Endothelial cell (in vitro differentiated cells): ENCODE results near the gene RFT1. TPM values are rescaled to one million over a fixed set of nuclear protein-coding genes. Genes with fewer than 3 reads are reported as not detected.

Source experiments
- DNase-seq: peaks from one replicate; pipeline ENCODE4 v3.0.0; 2021; ENCODE audit warnings: low spot score
- H3K27ac Mint-ChIP-seq: one replicate; pipeline ENCODE4 v1.8.0; 2021; ENCODE audit warnings: mixed read lengths, inconsistent platforms; ENCODE audit not compliant: unreplicated experiment
- H3K27me3 Mint-ChIP-seq: one replicate; pipeline ENCODE4 v1.8.0; 2021; ENCODE audit warnings: mild to moderate bottlenecking, moderate library complexity, mixed read lengths, inconsistent platforms; ENCODE audit not compliant: unreplicated experiment
- H3K36me3 Mint-ChIP-seq: one replicate; pipeline ENCODE4 v1.8.0; 2021; ENCODE audit warnings: mild to moderate bottlenecking, low read depth, mixed read lengths, inconsistent platforms; ENCODE audit not compliant: unreplicated experiment
- H3K4me1 Mint-ChIP-seq: one replicate; pipeline ENCODE4 v1.8.0; 2021; ENCODE audit warnings: mild to moderate bottlenecking, mixed read lengths, inconsistent platforms; ENCODE audit not compliant: unreplicated experiment
- H3K4me3 Mint-ChIP-seq: one replicate; pipeline ENCODE4 v1.8.0; 2021; ENCODE audit warnings: mild to moderate bottlenecking, mixed read lengths, inconsistent platforms; ENCODE audit not compliant: unreplicated experiment
- H3K9me3 Mint-ChIP-seq: one replicate; pipeline ENCODE4 v1.8.0; 2021; ENCODE audit warnings: mixed read lengths, inconsistent platforms; ENCODE audit not compliant: unreplicated experiment
- CTCF ChIP-seq: fragments of 200-600 bp; sonication (generic); IDR thresholded peaks from one replicate; pipeline ENCODE4 v1.5.0; 2021; ENCODE audit warnings: antibody characterized with exemption; ENCODE audit not compliant: unreplicated experiment
- long read RNA-seq: library from polyadenylated mRNA; unstranded; transcript quantifications from one replicate; pipeline ENCODE4 v2.0.0, GENCODE V29; 2020; ENCODE audit not compliant: unreplicated experiment
- total RNA-seq: library from RNA; stranded (reverse); fragmentation: NEBNext Ultra II Directional; extraction: Animal tissue kit (Norgen Biotek cat#: 25700); gene quantifications from one replicate; pipeline ENCODE4 v1.2.1, GENCODE V29; 2021; ENCODE audit not compliant: unreplicated experiment

Gene RFT1
- total RNA-seq = 21.1 TPM
- long read RNA-seq, full-length matches to known transcripts = 32 of 34 reads
- long read RNA-seq, partial matches to known transcripts = 0 of 34 reads
- long read RNA-seq, other reads (novel, unspliced or antisense) = 2 of 34 reads

GRCh38 chr3:53130179-53131061 lies at the start of gene RFT1:
Gene RFT1 (minus strand): TSS chr3:53130435. CDS start chr3:53130400, 35 bp downstream.
- Mint-ChIP-seq H3K4me1 (peaks cover 17% of the 10 kb centered on the region), H3K4me3 (peak within 1 kb of the TSS; percentile 98), H3K36me3 (no peaks in the 10 kb centered on the region), H3K27me3 (peaks cover 12% of the 10 kb centered on the region), H3K27ac (peak within 1 kb of the TSS; percentile 98), H3K9me3 (no peaks in the 10 kb centered on the region)
- no peak for TF ChIP-seq CTCF
- DNase-seq = peak; percentile 98

GRCh38 chr3:53179580-53179979 lies 49.3 kb upstream of the RFT1 start:
- TF ChIP-seq CTCF = no peak
- peaks cover 10% of the 10 kb centered on the region for H3K27me3 Mint-ChIP-seq
- peaks cover 14% of the 10 kb centered on the region for H3K36me3 Mint-ChIP-seq
- H3K9me3 Mint-ChIP-seq = no peaks in the 10 kb centered on the region
- DNase-seq = no peak
- H3K4me3 Mint-ChIP-seq = no peak overlapping the region
- no peaks in the 10 kb centered on the region for H3K4me1 Mint-ChIP-seq
- H3K27ac Mint-ChIP-seq = no peak overlapping the region

GRCh38 chr3:53178246-53178645 lies 48.0 kb upstream of the RFT1 start:
- peaks cover 14% of the 10 kb centered on the region for H3K36me3 Mint-ChIP-seq
- H3K27me3 Mint-ChIP-seq = peaks cover 9% of the 10 kb centered on the region
- TF ChIP-seq CTCF = no peak

GRCh38 chr3:53175613-53176540 lies 45.6 kb upstream of the RFT1 start:
- Mint-ChIP-seq H3K4me1 (peaks cover 19% of the 10 kb centered on the region), H3K27ac (no peak overlapping the region), H3K9me3 (no peaks in the 10 kb centered on the region), H3K27me3 (peaks cover 9% of the 10 kb centered on the region), H3K4me3 (no peak overlapping the region), H3K36me3 (peaks cover 14% of the 10 kb centered on the region)
- no peak for DNase-seq
- TF ChIP-seq CTCF = no peak

More at GRCh38 chr3:53178246-53178645, 48.0 kb upstream of the RFT1 start:
- no peaks in the 10 kb centered on the region for H3K4me1 Mint-ChIP-seq
- no peaks in the 10 kb centered on the region for H3K9me3 Mint-ChIP-seq
- no peak overlapping the region for H3K4me3 Mint-ChIP-seq
- H3K27ac Mint-ChIP-seq = no peak overlapping the region
- no peak for DNase-seq
